NCI-H1436 treated with DMSO at 0.1 percent for 48 hours (cell line): ENCODE measurements around the gene MAP2K7.
"Not testable (repeated sequence)": the region's sequence is repeated elsewhere in the genome, so short reads cannot be mapped to it uniquely, and the experiment has no call there.

Experiments
- DNase-seq: peaks from one replicate; lab custom pipeline; 2025; lab: John Stamatoyannopoulos, UW

Gene MAP2K7

GRCh38 chr19:7883796-7884570 is 19.7 kb upstream of the MAP2K7 start:
- DNase-seq = no peak

GRCh38 chr19:7885818-7886217 is 17.9 kb upstream of the MAP2K7 start:
- no peak for DNase-seq

- DNase-seq = no peak
Observed at GRCh38 chr19:7887408-7888144, 16.1 kb upstream of the MAP2K7 start.

GRCh38 chr19:7888145-7888825 is 15.4 kb upstream of the MAP2K7 start, which contains the start of gene LRRC8E:
LRRC8E (plus strand) TSS chr19:7888510; CDS start chr19:7895604, 7,094 bp downstream.
- DNase-seq = no peak

- no peak for DNase-seq
Observed at GRCh38 chr19:7888826-7889217, 14.9 kb upstream of the MAP2K7 start.

- DNase-seq = not testable (repeated sequence)
Observed at GRCh38 chr19:7893362-7894101, 10.1 kb upstream of the MAP2K7 start.

GRCh38 chr19:7894612-7895309 is 8.9 kb upstream of the MAP2K7 start:
- no peak for DNase-seq

- DNase-seq = no peak
Observed at GRCh38 chr19:7895565-7895964, 8.1 kb upstream of the MAP2K7 start.

GRCh38 chr19:7897292-7897691 is 6.4 kb upstream of the MAP2K7 start:
- no peak for DNase-seq

- DNase-seq = no peak
Observed at GRCh38 chr19:7898967-7899366, 4.7 kb upstream of the MAP2K7 start.

- no peak for DNase-seq
Observed at GRCh38 chr19:7899751-7900378, 3.8 kb upstream of the MAP2K7 start.

GRCh38 chr19:7900401-7900870 is 3.2 kb upstream of the MAP2K7 start:
- DNase-seq = no peak

- DNase-seq = no peak
Observed at GRCh38 chr19:7900931-7901330, 2.7 kb upstream of the MAP2K7 start.

GRCh38 chr19:7901337-7901736 is 2.3 kb upstream of the MAP2K7 start:
- no peak for DNase-seq

GRCh38 chr19:7902796-7903243 is 857 bp upstream of the MAP2K7 start:
- DNase-seq = no peak

GRCh38 chr19:7904074-7905020 is 670 bp downstream of the MAP2K7 start:
- no peak for DNase-seq

- no peak for DNase-seq
Observed at GRCh38 chr19:7905268-7905667, 1.6 kb downstream of the MAP2K7 start.

- DNase-seq = no peak
Observed at GRCh38 chr19:7905859-7906258, 2.2 kb downstream of the MAP2K7 start.

- no peak for DNase-seq
Observed at GRCh38 chr19:7907122-7907521, 3.4 kb downstream of the MAP2K7 start.

- no peak for DNase-seq
Observed at GRCh38 chr19:7907544-7907943, 3.9 kb downstream of the MAP2K7 start.
